AG04450 (cell line): ENCODE data around the gene DARS1. TPM values are rescaled to one million over a fixed set of nuclear protein-coding genes. Genes with fewer than 3 reads are reported as not detected.

Source experiments
- CTCF ChIA-PET: fragments of 300-600, 350-600 bp; formaldehyde crosslinking; extraction: SDS; loops from one replicate; lab custom pipeline; 2022; ENCODE audit warnings: antibody characterized with exemption, inconsistent platforms; lab: Charles Lee
- POLR2A ChIA-PET: fragments of 350-600 bp; formaldehyde crosslinking; extraction: SDS; loops from one replicate; lab custom pipeline; 2021; ENCODE audit warnings: antibody characterized with exemption, inconsistent platforms; lab: Yijun Ruan, JAX
- DNase-seq: peaks from one replicate; pipeline ENCODE4 v3.0.0-alpha.2; 2011; ENCODE audit warnings: low read depth, low spot score
- H3K27ac ChIP-seq: one replicate; pipeline ENCODE4 v1.5.1; 2012; ENCODE audit warnings: low read depth, low read length, control low read depth
- H3K27me3 ChIP-seq: one replicate; pipeline ENCODE4 v1.6.0; 2012; ENCODE audit warnings: low read length; ENCODE audit not compliant: control insufficient read depth, insufficient read depth
- H3K4me3 ChIP-seq: 2 replicates; pipeline ENCODE4 v1.5.1; 2011; ENCODE audit warnings: mild to moderate bottlenecking, low read depth, low read length, control low read depth
- H3K9me3 ChIP-seq: 2 replicates; pipeline ENCODE4 v1.5.1; 2012; ENCODE audit warnings: low read length; ENCODE audit not compliant: control insufficient read depth, insufficient read depth
- polyA plus RNA-seq: library from polyadenylated mRNA; depleted of rRNA; stranded (reverse); fragments of >200 nt; gene quantifications from 2 replicates; pipeline ENCODE4 v1.2.3, GENCODE V29; 2011
- TF ChIP-seq, protein P1 (sequence below): IDR thresholded peaks from 2 replicates; pipeline ENCODE4 v1.5.1; 2011; ENCODE audit warnings: low read depth, low read length, control low read depth, inconsistent platforms

DARS1 gene
- polyA plus RNA-seq, 1 experiment, result 91.6 TPM

DNA sequence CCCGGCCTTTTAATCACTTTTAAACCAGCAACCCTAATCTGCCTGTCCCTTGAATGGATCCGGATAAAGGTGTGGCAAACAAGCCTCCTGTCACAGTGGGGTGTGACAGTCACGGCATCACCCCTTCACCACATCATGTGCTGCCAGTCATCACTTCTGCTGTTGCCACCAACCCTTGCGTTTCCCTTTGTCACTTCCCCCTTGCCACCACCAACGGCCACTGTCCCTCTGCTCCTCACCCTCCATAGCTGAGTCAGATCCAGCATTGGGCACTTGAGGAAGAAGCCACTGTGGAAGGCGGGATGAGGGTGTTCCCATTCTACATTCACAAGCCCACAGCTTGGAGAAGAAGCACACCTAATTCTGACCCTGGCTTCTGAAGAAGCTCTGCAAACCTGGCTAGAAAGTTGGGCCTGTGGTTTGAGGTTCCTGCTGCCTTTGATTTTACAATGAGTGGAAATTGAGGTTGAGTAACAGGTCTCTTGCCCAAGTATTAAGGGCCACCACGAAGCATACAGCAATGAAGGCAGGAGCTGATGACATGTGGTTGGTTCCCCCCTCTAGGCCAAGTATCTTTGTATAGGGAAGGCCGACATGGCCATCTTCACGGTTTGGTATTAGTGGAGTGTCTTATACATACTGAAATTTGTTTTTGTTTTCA, 22.9 kb upstream of the DARS1 start:
- no peak overlapping the region for H3K4me3 ChIP-seq
- TF ChIP-seq, protein P1, sequence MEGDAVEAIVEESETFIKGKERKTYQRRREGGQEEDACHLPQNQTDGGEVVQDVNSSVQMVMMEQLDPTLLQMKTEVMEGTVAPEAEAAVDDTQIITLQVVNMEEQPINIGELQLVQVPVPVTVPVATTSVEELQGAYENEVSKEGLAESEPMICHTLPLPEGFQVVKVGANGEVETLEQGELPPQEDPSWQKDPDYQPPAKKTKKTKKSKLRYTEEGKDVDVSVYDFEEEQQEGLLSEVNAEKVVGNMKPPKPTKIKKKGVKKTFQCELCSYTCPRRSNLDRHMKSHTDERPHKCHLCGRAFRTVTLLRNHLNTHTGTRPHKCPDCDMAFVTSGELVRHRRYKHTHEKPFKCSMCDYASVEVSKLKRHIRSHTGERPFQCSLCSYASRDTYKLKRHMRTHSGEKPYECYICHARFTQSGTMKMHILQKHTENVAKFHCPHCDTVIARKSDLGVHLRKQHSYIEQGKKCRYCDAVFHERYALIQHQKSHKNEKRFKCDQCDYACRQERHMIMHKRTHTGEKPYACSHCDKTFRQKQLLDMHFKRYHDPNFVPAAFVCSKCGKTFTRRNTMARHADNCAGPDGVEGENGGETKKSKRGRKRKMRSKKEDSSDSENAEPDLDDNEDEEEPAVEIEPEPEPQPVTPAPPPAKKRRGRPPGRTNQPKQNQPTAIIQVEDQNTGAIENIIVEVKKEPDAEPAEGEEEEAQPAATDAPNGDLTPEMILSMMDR, result no peak
- no peak overlapping the region for H3K27ac ChIP-seq
- no peaks in the 10 kb centered on the region for H3K9me3 ChIP-seq
- CTCF ChIA-PET, result no interaction called here
- POLR2A ChIA-PET, result no interaction called here
- no peak for DNase-seq
- H3K27me3 ChIP-seq, result peaks cover 3% of the 10 kb centered on the region

DNA sequence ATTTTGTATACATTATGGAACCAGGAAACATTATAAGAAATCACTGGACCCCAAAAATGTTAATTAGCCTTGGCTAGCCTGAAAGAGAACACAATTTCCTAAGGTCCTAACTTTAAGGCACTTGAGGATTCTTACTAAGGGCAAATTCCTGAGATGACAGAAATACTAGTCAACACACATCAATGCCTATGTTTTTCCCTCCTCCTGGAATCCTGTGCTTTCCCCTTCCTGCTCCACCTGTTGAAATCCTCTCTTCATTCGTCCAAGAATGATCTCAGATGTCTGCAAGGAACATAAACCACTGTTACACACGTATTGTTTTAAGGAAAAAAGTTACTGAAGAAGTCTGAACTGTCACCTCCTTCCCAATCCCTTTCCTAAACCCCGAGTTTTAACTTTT, 21.2 kb upstream of the DARS1 start:
- TF ChIP-seq, protein P1, result no peak
- Histone ChIP-seq H3K4me3 (no peak overlapping the region), H3K27me3 (peaks cover 2% of the 10 kb centered on the region), H3K9me3 (no peaks in the 10 kb centered on the region), H3K27ac (no peak overlapping the region)
- no peak for DNase-seq
- CTCF ChIA-PET, result interaction anchor here (1.5 to 2.6 kb wide), 2 partner anchors 15 to 93 kb away, joined by 5 to 10 read pairs; no protein-coding TSS in a partner anchor
- POLR2A ChIA-PET, result no interaction called here

DNA sequence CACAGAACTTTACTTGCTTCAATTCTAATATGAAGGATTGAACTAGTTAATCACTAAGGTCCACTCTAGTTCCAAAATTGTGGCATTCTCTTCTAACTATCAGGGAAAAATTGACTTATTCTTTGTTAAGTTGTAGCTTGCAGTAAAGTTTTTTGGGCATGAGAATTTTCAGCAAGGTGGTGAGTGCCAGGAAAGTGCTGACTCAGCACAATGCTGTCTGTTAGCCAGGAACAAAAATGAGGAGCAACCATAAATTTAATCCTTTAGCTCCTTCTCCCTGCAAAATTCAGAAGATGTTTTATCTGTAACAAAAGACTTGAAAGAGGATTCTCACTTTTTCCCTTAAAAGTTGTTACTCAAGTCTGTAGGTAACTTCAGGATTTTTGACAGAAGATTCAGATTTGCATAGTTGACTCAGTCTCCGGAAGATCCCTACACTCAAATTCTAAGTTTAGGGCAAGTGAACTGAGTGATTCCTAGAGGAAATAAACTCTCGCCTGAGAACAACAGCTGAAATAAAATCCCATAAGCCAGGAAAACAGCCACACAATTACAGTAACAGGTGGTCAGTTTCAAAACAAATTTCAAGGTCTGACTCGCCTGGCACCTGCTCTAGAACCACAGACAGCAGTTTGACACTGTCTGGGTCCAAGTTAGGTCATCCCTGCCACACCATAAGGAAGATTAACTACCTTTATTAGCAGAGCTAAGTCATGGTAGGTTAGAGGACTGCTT, 20.2 kb upstream of the DARS1 start:
- ChIA-PET POLR2A (no interaction called here), CTCF (interaction anchor here (1.5 to 2.6 kb wide), 2 partner anchors 16 to 92 kb away, joined by 5 to 10 read pairs; no protein-coding TSS in a partner anchor)
- H3K9me3 ChIP-seq, result no peaks in the 10 kb centered on the region
- no peak overlapping the region for H3K27ac ChIP-seq
- no peak for DNase-seq
- peaks cover 2% of the 10 kb centered on the region for H3K27me3 ChIP-seq
- H3K4me3 ChIP-seq, result no peak overlapping the region
- TF ChIP-seq, protein P1, result no peak

DNA sequence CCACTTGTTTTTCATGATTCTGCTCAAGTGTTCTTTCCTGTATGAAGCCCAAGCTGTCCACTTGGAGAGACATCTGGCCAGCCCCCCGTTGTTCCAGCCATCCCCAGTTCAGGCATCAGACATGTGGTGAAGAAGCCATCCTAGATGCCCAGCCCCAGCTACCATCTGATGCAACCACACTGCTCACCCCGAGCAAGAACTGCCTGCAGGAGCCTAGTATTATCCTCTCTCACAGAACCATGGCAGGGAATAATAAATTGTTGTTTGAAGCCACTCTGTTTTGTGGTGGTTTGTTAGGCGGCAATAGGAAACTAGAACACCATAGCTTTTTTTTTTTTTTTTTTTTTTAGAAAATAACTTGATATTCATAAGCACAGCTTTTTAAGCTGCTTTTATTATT, 19.5 kb upstream of the DARS1 start:
- no peak overlapping the region for H3K4me3 ChIP-seq
- ChIA-PET POLR2A (no interaction called here), CTCF (interaction anchor here (0.6 to 2.6 kb wide), 2 partner anchors 46 to 91 kb away, joined by 5 to 10 read pairs; no protein-coding TSS in a partner anchor)
- DNase-seq, result no peak
- H3K9me3 ChIP-seq, result no peaks in the 10 kb centered on the region
- no peak overlapping the region for H3K27ac ChIP-seq
- peaks cover 2% of the 10 kb centered on the region for H3K27me3 ChIP-seq
- TF ChIP-seq, protein P1, result no peak

DNA sequence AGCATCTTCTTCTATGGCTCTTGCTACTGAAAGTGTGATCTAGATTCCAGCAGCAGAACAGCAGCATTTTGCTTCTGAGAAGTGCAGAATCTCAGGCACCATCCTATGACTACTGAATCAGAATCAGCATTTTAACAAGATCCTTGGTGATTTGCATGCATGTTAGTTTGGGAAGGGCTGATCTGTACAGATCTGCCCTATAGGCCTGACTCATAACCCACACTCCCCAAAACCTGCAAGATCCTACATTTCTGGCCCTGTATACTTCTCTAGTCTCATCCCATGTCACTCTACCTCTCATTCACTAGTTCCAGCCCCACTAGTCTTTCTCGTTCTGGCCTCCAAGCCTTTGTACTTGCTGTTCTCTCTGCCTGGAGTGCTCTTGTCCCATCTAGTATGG, 15.7 kb upstream of the DARS1 start:
- Histone ChIP-seq H3K4me3 (no peak overlapping the region), H3K27me3 (peaks cover 2% of the 10 kb centered on the region), H3K27ac (no peak overlapping the region), H3K9me3 (no peaks in the 10 kb centered on the region)
- POLR2A ChIA-PET, result no interaction called here
- CTCF ChIA-PET, result interaction anchor here (0.8 kb wide), 1 partner anchor 87 kb away, joined by 3 read pairs; no protein-coding TSS in a partner anchor
- DNase-seq, result no peak
- TF ChIP-seq, protein P1, result no peak
